GM19468 (cell line): ENCODE measurements around the gene RPL26.

ENCODE experiments used
- ATAC-seq: cut with Tn5 transposase; IDR thresholded peaks from one replicate; pipeline ENCODE4 v1.9.1; 2021; ENCODE audit warnings: mild to moderate bottlenecking, moderate library complexity, moderate number of reproducible peaks; ENCODE audit not compliant: unreplicated experiment; ENCODE audit errors: extremely low read depth

RPL26 gene

GRCh38 chr17:8383143-8383822, at the start of gene RPL26:
Gene RPL26 (minus strand): TSS chr17:8383193. CDS start chr17:8382310, 883 bp downstream.
- peak; percentile 75 for ATAC-seq

GRCh38 chr17:8430966-8431365, 48.0 kb upstream of the RPL26 start:
- no peak for ATAC-seq

GRCh38 chr17:8426802-8427201, 43.8 kb upstream of the RPL26 start:
- ATAC-seq: no peak

- ATAC-seq: no peak
Measured at GRCh38 chr17:8426094-8426720, 43.2 kb upstream of the RPL26 start.

GRCh38 chr17:8421571-8421970, 38.6 kb upstream of the RPL26 start:
- no peak for ATAC-seq

GRCh38 chr17:8420041-8420934, 37.3 kb upstream of the RPL26 start:
- ATAC-seq: no peak

- no peak for ATAC-seq
Measured at GRCh38 chr17:8419305-8419704, 36.3 kb upstream of the RPL26 start.

GRCh38 chr17:8418471-8418870, 35.5 kb upstream of the RPL26 start:
- no peak for ATAC-seq

GRCh38 chr17:8417806-8418205, 34.8 kb upstream of the RPL26 start:
- no peak for ATAC-seq

GRCh38 chr17:8413938-8414337, 30.9 kb upstream of the RPL26 start:
- ATAC-seq: no peak

- ATAC-seq: no peak
Measured at GRCh38 chr17:8413328-8413727, 30.3 kb upstream of the RPL26 start.

- no peak for ATAC-seq
Measured at GRCh38 chr17:8412089-8412488, 29.1 kb upstream of the RPL26 start.

GRCh38 chr17:8410883-8411238, 27.9 kb upstream of the RPL26 start:
- ATAC-seq: no peak

GRCh38 chr17:8409966-8410882, 27.2 kb upstream of the RPL26 start:
- ATAC-seq: no peak

GRCh38 chr17:8408371-8408770, 25.4 kb upstream of the RPL26 start:
- ATAC-seq: no peak

- ATAC-seq: no peak
Measured at GRCh38 chr17:8406174-8406573, 23.2 kb upstream of the RPL26 start.

GRCh38 chr17:8405499-8406016, 22.6 kb upstream of the RPL26 start:
- ATAC-seq: no peak

GRCh38 chr17:8402921-8403536, 20.0 kb upstream of the RPL26 start:
- no peak for ATAC-seq

GRCh38 chr17:8401107-8401506, 18.1 kb upstream of the RPL26 start:
- ATAC-seq: no peak
